Jurkat, Clone E6-1 (cell line): ENCODE data around the gene MED14.

Source experiments
- DNase-seq: peaks from one replicate; pipeline ENCODE4 v3.0.0-alpha.2; 2011; ENCODE audit warnings: low read depth, low spot score
- H3K4me3 ChIP-seq: 2 replicates; pipeline ENCODE4 v1.5.1; 2011; ENCODE audit warnings: mild to moderate bottlenecking, low read length, control low read depth, moderate library complexity

Gene MED14

GRCh38 chrX:40684092-40684491, 51.2 kb downstream of the MED14 start:
- DNase-seq: no peak
- H3K4me3 ChIP-seq: no peak overlapping the region

- no peak overlapping the region for H3K4me3 ChIP-seq
- DNase-seq: no peak
Measured at GRCh38 chrX:40683245-40683644, 52.1 kb downstream of the MED14 start.

GRCh38 chrX:40671126-40671525, 64.2 kb downstream of the MED14 start:
- H3K4me3 ChIP-seq: no peak overlapping the region

DNA sequence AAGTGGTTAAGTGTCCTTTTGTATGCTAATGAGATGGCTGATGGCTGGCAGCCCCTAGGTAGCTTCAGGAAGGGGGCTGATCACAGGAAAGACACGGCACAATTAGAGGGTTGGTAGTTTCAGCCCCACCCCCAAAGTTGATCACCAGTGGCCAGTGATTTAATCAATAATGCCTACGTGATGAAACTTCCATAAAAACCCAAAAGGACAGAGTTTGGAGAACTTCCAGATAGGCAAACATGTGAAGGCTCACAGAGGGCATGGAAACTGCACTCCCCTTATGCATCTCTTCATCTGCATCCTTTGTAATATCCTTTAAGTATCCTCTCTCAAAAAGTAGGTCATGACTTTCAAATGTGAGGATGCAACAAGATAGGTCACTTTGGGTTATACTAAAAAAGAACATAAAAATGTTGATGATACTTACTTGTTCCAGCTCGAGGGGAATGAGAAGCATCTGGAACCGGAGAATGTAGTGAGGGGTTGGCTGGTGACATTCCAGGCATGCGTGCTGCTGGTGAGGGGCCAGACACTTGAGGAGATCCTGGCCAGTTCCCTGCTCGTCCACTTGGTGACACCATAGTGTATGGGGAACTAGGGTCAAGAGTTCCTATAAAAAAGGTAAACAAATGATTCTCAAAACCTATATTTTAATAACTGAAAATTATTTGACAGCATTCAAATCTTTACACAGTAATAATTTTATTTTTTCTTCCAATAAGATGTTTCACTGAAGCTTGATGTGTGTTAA, 71.3 kb downstream of the MED14 start:
- no peak for DNase-seq
- H3K4me3 ChIP-seq: no peak overlapping the region

More at GRCh38 chrX:40671126-40671525, 64.2 kb downstream of the MED14 start:
- no peak for DNase-seq

DNA sequence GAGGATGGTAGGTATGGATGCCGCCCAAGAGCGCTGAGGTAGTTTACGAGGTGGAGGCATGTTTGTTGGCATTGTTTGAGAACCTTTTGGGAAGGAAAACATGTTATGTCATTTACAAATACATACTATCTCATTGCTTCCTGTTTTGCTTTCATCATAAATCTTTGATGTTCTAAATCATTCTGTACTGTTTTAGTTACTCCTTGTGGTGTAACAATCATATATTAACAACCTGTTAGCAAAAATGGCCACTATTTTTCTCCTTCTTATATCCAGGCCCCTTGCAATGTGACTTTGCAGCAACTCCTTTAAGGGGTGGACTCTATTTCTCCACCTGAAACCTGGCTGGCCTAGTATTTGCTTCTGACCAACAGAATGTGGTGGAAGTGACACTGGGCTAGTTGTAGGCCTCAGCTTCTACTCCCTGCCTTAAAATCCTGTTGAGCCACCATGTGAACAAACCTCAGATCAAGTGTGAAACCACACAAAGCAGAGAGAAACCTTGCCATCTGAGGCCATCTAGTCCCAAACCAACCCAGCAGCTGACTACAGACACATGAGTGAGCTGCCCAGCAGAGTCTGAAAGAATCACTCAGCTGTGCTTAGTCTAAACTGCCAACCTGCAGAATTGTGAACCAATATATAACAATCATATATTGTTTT, 72.1 kb downstream of the MED14 start:
- DNase-seq: no peak
- no peak overlapping the region for H3K4me3 ChIP-seq

DNA sequence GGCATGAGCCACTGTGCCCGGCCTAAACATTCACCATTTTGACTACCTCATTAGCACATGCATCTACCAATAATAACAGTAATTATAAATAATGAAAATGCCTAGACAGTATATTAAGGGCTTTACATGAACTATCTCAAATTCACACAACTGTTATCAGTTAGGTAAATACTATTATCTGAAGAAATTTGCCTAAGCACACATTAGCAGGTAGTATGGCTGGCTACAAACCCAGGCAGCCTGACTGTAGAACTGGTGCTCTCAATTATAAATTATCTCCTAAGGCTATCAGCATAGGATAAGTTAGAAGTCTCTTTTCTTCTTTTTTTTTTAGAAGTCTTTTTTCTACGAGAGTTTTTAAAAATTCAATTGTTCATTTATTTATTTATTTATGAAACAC, 73.9 kb downstream of the MED14 start:
- no peak overlapping the region for H3K4me3 ChIP-seq
- DNase-seq: no peak

GRCh38 chrX:40660381-40660780, 75.0 kb downstream of the MED14 start:
- DNase-seq: no peak
- no peak overlapping the region for H3K4me3 ChIP-seq

DNA sequence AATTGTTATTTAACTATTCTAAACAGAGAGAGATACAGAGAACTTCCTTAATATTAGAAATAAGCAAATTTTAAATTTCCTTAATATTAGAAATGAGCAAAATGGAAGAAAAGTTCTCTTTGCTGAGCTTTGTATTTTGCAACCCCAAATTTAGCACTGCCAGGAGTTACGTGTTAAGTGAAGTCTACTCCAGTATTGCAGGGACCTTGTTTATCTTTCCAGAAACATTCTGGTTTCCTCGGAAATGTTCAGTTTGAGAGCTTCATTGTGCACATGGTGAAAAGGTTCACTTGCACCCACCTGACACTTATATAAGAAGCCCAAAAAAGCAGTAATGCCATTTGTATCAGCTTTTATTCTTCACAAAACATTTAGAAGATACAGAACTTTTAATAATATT, 81.8 kb downstream of the MED14 start:
- H3K4me3 ChIP-seq: no peak overlapping the region
- DNase-seq: no peak

- no peak overlapping the region for H3K4me3 ChIP-seq
- no peak for DNase-seq
Measured at GRCh38 chrX:40652664-40653063, 82.7 kb downstream of the MED14 start.

- H3K4me3 ChIP-seq: no peak overlapping the region
- DNase-seq: peak; percentile 50
Measured at GRCh38 chrX:40651620-40652223, 83.6 kb downstream of the MED14 start.

- H3K4me3 ChIP-seq: peak within 1 kb of the TSS; percentile 54
- DNase-seq: peak; percentile 76
Measured at GRCh38 chrX:40647307-40648197, 87.8 kb downstream of the MED14 start, which contains the start of gene CXorf38. CXorf38 (minus strand) TSS chrX:40647561; CDS start chrX:40647520, 41 bp downstream.

GRCh38 chrX:40646489-40647306, 88.6 kb downstream of the MED14 start:
- peak overlapping the region; percentile 54 for H3K4me3 ChIP-seq
- no peak for DNase-seq

DNA sequence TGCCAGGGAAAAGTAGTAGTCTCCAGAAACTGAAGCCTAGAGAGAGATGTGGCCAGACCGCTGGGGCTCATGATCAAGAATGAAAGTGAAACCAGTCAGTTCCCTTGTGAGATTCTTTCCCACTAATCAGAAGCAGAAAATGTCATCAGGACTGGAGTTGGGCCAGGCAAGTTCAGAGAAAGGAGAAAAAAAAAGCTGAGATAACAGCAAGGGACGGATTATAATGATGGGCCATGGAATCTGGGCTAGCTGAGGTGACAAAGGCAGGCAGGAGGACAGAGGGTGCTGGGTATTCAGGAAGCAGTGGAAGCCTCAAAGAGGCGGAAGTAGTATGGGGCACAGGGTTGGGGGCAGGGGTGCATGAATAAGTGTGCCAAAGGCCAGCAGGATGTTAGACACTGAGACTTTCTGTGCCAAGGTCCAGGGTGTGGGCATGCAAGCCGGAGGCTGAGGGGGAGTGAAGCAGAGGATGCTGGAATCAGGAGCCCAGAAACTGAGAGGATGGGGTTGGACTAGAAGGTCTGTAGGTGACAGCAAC, 90.5 kb downstream of the MED14 start:
- DNase-seq: peak; percentile 39
- peak overlapping the region; percentile 58 for H3K4me3 ChIP-seq

DNA sequence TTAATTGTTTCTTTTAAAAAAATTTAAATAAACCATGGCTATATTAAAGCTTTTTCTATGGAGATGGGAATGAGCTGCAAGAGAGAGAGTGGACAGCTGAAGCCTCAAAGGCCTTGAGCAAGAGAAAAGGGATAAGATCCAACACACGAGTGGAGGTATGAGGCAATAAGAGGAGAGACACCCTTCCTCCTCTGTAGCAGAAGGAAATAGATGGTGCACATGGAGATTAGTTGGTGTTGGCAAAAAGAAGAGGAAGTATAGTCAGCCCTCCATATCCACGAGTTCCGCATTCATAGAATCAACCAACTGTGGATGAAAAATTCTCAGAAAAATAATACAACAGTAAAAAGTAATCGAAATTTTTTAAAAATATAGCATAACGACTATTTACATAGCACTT, 91.2 kb downstream of the MED14 start:
- DNase-seq: no peak
- peak overlapping the region; percentile 58 for H3K4me3 ChIP-seq

GRCh38 chrX:40637687-40638086, 97.7 kb downstream of the MED14 start:
- no peak overlapping the region for H3K4me3 ChIP-seq
- DNase-seq: no peak

GRCh38 chrX:40632199-40632598, 103.1 kb downstream of the MED14 start:
- no peak for DNase-seq
- H3K4me3 ChIP-seq: no peak overlapping the region

- H3K4me3 ChIP-seq: no peak overlapping the region
- no peak for DNase-seq
Measured at GRCh38 chrX:40628506-40628905, 106.8 kb downstream of the MED14 start.

DNA sequence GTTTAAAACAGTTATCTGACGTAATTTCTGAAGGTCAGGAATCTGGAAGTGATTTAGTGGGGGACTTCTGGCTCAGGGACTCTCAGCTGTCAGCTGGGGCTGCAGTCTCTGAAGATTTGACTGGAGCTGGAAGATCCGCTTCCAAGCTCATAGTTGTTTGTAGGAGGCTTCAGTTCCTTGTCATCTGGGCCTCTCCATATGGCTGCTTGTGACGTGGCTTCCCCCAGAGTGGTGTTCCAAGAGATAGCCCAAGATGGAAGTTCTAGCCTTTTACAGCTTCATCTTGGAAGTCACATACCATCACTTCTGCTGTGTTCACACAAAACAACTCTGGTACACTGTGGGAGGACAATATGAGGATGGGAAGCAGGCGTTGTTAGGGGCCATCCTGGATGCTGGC, 110.0 kb downstream of the MED14 start:
- no peak overlapping the region for H3K4me3 ChIP-seq
- DNase-seq: no peak
